ENCODE data around the gene NOTUM. TPM values are rescaled to one million over a fixed set of nuclear protein-coding genes. Genes with fewer than 3 reads are reported as not detected.

The NOTUM gene
- total RNA-seq, 1 donor from 2014 or later, result not detected

- DNase-seq (ENCODE audit: low spot score), result no peak
Measured at GRCh38 chr17:81940538-81941483, 20.2 kb downstream of the NOTUM start.

GRCh38 chr17:81939881-81940385 is 21.1 kb downstream of the NOTUM start:
- no peak for DNase-seq (ENCODE audit: low spot score)

- DNase-seq (ENCODE audit: low spot score), result no peak
Measured at GRCh38 chr17:81939218-81939617, 21.8 kb downstream of the NOTUM start.

- DNase-seq (ENCODE audit: low spot score), result no peak
Measured at GRCh38 chr17:81935709-81936084, 25.3 kb downstream of the NOTUM start.

- no peak for DNase-seq (ENCODE audit: low spot score)
Measured at GRCh38 chr17:81934850-81935708, 25.9 kb downstream of the NOTUM start.

GRCh38 chr17:81934098-81934757 is 26.8 kb downstream of the NOTUM start:
- no peak for DNase-seq (ENCODE audit: low spot score)

GRCh38 chr17:81933178-81933699 is 27.7 kb downstream of the NOTUM start:
- no peak for DNase-seq (ENCODE audit: low spot score)

- DNase-seq (ENCODE audit: low spot score), result no peak
Measured at GRCh38 chr17:81932333-81932983, 28.5 kb downstream of the NOTUM start.

GRCh38 chr17:81931557-81932332 is 29.2 kb downstream of the NOTUM start:
- DNase-seq (ENCODE audit: low spot score), result no peak

GRCh38 chr17:81931189-81931556 is 29.8 kb downstream of the NOTUM start:
- no peak for DNase-seq (ENCODE audit: low spot score)

GRCh38 chr17:81930142-81931125 is 30.6 kb downstream of the NOTUM start:
- no peak for DNase-seq (ENCODE audit: low spot score)

GRCh38 chr17:81929253-81930141 is 31.5 kb downstream of the NOTUM start:
- no peak for DNase-seq (ENCODE audit: low spot score)

GRCh38 chr17:81928544-81929252 is 32.3 kb downstream of the NOTUM start:
- no peak for DNase-seq (ENCODE audit: low spot score)

GRCh38 chr17:81927653-81928543 is 33.1 kb downstream of the NOTUM start, which contains the start of gene MAFG:
MAFG (minus strand) TSS chr17:81927735; CDS start chr17:81923185, 4,550 bp downstream.
- peak; percentile 98 for DNase-seq (ENCODE audit: low spot score)

- no peak for DNase-seq (ENCODE audit: low spot score)
Measured at GRCh38 chr17:81927152-81927652, 33.8 kb downstream of the NOTUM start.
